ENCODE results near the gene RNASEL.
A peak's percentile ranks its signal among the peaks of the same experiment; 100 is the strongest.

The RNASEL gene

GRCh38 chr1:182621906-182622305 lies 32.9 kb upstream of the RNASEL start:
- no peak for DNase-seq (ENCODE audit: low read depth, low spot score)

DNA sequence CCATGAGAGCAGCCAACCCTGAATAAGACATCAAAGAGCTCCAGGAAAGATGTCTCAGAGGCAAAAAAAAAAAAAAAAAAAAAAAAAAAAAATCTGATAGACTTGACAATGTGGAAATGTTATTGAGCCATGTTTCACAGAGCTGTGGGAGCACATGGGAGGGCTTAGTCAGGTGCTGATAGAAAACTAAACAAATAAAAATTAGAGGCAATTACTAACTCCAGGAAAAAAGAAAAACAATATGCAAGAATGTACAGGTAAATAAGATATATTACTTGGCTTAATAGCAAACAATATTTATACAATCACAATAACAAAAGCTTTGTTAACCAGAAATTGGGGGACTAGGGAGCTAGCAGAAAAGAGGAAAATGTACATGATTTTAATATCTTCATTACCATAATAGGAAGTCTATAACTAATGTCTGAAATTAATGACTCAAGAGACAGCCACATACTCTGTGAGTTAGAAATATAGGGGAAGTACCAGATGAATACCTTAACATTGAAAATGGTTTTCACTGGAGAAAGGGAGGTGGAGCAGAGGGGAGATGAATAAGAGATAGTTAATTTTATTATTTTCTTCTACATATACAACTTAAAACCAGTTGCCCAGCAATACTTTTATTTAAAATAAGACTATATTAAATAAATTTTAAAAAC lies 32.0 kb upstream of the RNASEL start:
- DNase-seq (ENCODE audit: low read depth, low spot score), result no peak

DNA sequence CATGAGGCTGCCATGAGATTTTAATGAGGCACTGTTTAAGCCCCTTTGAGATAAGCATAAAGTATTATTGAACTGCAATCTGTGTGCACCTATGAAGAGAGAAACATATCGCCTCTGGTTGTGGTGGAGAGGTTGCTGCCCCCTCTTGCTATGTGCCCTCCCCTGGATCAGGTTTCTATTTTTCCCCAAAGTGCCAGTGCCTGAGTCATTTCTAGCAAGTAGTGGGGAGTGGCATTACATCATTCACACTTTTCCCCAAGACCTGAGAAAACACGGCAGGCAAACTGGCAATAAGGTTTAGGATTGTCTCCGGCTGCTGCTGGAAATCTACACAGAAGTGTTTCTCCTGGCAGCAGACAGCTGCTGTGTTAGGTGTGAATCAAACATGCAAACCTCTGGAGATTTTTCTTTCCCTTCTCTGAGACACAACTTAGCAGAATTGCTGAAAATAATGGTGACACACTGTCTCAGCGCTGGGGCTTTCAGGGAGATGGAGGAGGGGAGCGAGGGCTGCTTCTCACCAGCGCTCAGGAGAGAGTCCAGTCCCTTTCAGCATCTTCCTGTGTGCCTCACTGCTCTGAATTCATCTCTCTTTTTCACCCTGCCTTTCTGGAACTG lies 28.8 kb upstream of the RNASEL start:
- DNase-seq (ENCODE audit: low read depth, low spot score), result no peak

DNA sequence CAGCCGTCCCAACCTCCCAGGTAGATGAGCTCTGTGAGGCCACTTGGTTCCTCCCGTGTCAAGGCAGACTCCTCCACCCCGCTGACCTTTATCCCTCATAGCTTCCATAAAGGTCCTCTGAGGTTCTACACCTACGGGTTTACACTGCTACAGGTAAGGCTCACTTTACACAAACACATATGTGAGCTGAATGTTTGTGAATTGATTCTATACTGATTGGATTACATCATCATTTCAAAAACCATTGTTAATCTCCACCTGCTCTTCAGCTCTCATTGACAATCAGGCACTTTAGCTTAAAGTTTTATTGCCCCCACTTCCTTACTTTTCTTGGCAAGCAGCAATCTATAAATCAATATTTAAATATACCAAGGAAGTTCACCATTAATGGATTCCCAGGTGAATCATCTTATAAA lies 28.0 kb upstream of the RNASEL start:
- DNase-seq (ENCODE audit: low read depth, low spot score), result no peak

GRCh38 chr1:182616130-182617013 lies 27.3 kb upstream of the RNASEL start:
- peak; percentile 69 for DNase-seq (ENCODE audit: low read depth, low spot score)

GRCh38 chr1:182615468-182616129 lies 26.5 kb upstream of the RNASEL start:
- no peak for DNase-seq (ENCODE audit: low read depth, low spot score)

GRCh38 chr1:182614796-182615454 lies 25.9 kb upstream of the RNASEL start:
- no peak for DNase-seq (ENCODE audit: low read depth, low spot score)

GRCh38 chr1:182611787-182612186 lies 22.7 kb upstream of the RNASEL start:
- no peak for DNase-seq (ENCODE audit: low read depth, low spot score)

DNA sequence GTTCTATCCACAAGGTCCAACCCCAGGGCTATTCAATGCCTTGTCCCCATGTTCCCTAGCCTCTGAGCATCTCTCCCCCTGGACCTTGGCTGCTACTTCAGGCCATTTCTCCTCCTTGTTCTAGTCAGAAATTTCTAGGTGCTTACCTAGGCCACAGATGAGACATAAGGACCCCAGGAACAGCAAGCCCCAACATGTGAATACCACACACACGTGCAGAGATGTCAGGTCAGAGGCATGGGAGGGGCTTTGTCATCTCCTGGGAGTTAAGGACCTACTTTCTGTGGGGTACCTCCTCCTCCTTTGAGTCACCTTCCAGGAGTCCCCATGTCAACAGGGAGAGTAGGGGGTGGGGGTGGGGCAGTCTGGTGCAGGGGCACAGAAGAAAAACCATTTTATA lies 22.3 kb upstream of the RNASEL start:
- DNase-seq (ENCODE audit: low read depth, low spot score), result no peak

- DNase-seq (ENCODE audit: low read depth, low spot score), result no peak
Observed at GRCh38 chr1:182610606-182611194, 21.6 kb upstream of the RNASEL start.

DNA sequence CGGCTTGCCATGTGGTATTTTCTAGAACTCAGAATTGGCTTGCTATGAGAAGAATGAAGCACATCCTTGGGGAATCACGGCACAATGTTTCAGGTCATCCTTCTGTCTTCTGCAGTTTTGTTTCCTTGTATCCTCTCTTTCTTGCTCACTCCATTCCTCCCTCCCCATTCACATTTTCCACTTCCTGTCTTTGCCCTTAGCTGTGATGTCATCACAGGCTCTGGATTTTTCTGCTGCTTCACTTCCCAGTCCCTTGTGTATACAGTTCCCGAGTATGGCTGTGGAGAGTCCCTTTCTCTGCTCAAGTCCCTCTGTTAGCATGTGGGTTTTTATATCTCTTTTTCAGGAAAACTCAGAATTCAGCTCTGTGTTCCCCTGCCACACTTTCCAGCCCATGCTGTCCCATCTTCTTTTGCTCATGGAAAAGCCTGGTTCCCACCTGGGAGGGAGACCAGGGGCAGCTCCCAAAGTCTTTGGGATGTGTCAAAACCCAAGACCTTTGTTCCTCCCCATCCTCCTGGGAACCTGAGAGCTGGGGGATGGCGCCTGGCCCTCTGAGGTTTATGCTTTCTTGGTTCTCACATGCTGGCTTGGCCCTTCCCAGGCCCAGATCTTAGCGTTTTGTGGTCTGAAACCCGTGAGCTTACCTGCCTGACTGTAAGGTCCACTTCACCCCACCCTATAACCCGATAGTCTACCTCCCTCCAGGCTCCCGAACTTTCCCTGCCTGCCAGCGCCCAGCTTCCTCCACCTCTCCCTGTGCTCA lies 20.0 kb upstream of the RNASEL start:
- no peak for DNase-seq (ENCODE audit: low read depth, low spot score)

- DNase-seq (ENCODE audit: low read depth, low spot score), result no peak
Observed at GRCh38 chr1:182608236-182608635, 19.2 kb upstream of the RNASEL start.

GRCh38 chr1:182607566-182607965 lies 18.5 kb upstream of the RNASEL start:
- DNase-seq (ENCODE audit: low read depth, low spot score), result no peak

DNA sequence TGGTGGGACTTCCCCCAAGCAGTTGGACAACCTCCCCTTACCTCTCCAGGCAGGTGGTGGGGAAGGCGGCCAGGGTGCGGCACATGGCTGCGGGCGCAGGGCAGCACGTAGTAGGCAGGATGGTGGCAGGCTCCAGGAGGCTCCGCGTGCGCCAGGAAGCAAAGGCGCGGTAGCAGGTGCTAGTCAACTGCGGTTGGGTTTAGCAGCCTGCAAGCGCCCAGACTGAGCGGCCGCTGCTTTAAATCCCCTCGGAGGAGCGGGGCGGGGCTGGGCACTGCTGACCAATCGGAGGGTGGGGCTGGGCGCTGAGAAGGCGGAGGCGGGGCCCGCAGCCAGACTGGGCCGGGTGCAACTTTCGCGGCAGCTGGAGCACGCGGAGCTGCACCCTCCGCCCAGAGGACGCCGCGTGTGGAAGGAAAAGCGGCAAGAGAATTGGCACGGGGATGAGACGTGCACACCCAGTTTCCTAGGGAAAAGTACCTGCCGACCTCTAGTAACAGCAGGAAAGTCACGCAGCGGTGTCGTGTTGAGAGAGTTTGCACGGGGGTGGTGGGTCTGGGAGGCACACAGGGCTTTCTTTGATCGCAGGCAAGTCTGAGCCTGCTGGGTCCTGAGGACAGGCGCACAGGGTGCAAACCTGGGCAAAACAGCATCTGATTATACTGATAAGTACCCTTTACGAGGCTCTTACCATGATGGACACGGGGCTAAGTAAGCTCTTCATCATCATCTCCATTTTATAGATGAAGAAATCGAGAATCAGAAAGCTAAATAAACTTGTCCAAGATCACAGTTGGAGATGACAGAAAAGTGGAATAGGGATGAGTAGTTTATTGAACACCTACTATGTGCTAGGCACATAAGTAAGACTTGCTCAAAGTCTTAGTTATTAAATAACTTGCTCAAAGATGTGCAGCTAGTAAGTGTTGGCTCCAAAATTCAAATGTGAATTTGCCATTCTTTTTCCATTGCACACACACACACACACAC lies 15.4 kb upstream of the RNASEL start, which contains the start of gene RGS16:
Gene RGS16, minus strand, starts transcription at position 215 of the 990 bp plus-strand sequence. Its CDS starts 130 bp downstream, at position 85.
- peak; percentile 88 for DNase-seq (ENCODE audit: low read depth, low spot score)

DNA sequence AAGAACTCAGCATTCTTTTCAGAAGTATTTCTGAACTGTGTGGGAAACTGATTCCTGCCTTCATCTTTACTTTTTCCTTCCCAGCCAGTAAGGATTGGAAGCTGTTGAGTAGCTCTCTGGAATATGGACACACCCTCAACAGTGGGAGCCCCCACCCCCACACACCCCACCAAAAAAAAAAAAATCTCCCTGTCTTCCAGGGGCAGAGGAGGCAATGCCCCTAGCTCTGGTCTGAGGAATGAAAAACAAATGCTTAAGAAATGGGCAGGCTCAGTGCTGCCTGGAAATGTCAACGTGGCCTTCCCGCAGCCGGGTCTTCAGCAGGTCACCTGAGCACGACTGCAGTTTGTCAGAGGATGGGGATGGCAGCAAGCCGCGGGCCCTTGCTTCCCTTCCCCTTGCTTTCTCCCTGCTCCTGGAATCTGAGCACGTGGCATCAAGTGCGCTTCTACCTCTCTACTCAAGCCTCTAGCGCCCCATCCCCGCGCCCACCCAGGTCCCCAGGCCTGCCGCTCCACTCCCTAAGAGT lies 14.7 kb upstream of the RNASEL start:
- DNase-seq (ENCODE audit: low read depth, low spot score), result no peak

GRCh38 chr1:182602935-182603645 lies 14.0 kb upstream of the RNASEL start:
- no peak for DNase-seq (ENCODE audit: low read depth, low spot score)

DNA sequence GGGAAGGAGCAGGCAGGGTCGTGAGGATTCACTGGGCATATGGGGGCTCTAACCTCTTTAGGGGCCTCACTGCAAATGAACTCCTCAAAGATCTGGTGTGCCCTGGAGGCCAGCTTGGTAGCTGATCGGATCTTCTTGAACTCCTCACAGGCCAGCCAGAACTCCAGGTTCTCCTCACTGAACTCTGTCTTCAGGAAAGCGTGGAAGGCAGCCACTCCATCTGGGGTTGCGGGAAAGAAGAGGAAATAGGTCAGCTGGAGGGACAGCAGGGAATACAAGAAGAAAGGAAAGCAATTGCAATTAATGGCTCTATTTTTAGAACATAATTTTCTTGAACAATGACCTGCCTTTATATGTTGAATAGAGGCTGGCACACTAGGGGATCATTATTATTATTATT lies 12.9 kb upstream of the RNASEL start:
- DNase-seq (ENCODE audit: low read depth, low spot score), result no peak

DNA sequence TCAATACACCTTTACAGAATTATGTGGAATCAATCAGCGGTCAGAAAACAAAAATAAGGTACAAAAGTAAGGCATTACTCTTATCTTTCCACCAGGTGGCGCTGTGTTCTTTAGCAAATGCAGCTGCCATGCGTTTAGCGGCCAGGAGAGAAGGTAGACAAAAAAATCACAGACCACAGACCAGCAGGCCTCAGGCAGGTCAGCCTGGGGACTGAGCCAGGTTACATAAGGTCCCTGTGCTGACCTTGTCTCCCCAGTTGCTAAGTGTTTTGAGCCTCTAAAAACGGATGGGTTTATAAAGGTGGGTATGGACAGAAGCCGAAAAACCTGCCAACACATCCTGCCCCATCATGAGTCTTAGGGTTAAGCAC lies 12.3 kb upstream of the RNASEL start:
- peak; percentile 35 for DNase-seq (ENCODE audit: low read depth, low spot score)
